Stimulated activated CD8-positive, alpha-beta memory T cell treated with anti-CD3 and anti-CD28 coated beads, Interleukin-15, amount 100 ng/mL, for 1 hour (primary cell): ENCODE measurements around the gene DDX55.

Source experiments
- DNase-seq: peaks from one replicate; pipeline ENCODE4 v3.0.0-alpha.2; 2020; ENCODE audit warnings: low read depth

DDX55 gene

DNA sequence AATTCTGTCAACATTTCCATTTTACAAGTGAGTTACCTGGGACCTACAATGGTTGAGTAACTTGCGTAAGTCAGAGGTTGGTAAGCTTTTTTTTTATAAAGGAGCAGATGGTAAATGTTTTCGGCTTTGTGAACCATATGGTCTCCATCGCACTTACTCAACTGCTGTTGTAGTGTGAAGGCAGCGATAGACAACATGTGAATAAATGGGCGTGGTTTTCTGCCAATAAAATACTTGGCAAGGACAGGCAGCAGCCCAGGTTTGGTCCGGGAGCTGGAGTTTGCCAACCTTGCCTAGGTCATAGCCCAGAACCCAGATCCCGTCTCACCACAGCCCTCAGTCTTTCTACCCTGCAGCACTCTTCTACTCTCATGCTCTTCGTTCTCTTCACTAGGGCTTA, 6.3 kb downstream of the DDX55 start:
- DNase-seq = no peak

DNA sequence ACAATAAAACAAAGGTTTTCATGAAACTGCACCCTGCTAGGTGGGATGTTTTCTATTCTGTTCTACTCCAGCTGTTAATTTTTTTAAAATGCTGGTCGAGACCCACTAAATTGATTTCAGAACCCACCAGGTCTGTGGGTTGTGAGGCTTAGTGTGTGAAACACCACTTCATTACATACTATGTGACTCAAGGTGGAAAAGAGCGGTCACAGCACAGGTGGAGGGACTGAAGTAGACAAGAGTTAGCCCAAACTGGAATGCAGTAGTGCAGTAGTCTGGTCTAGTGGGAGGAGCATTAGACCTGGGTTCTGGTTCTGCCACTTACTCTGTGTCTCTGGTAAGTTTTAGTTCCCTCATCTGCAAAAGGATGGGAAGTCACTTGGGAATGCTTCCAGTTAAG, 12.2 kb downstream of the DDX55 start:
- no peak for DNase-seq

DNA sequence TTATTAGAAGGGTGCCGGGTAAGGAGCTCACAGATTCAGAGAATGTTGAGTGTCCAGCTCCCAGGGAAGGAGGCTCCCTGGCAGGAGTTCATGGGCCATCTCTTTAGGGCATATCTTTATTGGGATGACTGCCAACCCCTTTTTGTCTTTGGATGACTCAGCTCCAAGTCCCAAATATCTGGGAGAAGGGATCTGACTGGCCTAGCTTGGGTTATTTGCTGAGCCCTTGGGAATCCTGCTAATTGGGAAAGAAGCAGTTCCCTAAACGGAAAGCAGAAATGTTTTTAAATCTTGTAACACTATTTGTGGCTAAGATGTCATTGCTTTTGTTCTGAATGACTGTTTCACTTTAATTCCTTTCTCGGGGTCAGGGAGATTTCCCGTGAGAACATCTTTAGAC, 12.6 kb downstream of the DDX55 start:
- DNase-seq = no peak

DNA sequence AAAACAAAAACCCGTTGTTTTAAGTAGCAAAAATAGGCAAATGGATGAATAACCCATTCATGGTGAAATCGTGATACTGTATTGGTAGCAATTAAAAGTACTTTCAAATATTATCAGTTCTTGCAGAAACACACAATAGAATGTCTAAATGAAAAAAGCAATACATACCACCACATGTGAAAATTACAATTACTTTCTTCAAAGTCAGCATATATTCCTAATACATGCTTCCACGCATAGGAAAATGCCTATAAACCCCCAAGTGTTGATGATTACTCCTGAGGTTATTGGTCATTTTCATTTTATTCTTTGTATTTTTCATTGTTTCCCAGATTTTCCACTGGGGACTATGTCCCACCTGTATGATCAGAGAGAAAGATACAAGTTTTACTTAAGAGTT, 15.2 kb downstream of the DDX55 start:
- DNase-seq = no peak

DNA sequence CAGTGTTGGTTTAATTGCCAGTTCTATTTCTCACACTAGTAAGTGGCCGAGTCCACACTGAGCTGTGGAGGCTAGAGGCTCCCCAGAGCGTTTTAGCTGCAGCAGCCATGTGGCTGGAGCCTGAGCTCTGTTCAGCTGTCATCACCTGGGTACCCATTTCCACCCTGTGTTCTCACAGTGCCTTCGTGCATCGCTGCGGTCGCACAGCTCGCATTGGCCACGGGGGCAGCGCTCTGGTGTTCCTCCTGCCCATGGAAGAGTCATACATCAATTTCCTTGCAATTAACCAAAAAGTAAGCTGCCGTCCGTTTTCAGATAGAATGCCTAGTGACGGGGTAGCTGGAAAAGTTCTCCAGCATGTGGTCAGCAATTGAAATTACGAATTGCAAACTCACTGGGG, 15.7 kb downstream of the DDX55 start:
- no peak for DNase-seq

DNA sequence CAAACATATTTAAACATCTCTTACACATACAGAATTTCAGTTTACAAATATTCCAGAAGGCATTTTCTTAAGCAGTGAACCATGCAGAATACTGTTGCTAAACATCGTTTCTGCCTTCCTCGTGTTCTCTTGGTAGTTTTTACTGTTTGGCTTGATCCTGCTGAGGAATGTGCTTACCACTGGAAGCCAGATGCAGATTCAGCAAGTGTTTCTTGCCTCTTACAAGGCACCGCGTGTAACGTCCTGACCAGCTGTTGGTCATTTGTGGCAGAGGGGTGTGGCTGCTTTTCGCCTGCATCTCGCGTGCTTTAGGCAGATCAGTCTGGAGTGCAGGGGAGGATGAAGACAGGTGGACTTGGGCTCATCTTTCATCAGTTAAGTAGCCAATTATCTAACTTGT, 19.2 kb downstream of the DDX55 start:
- no peak for DNase-seq

DNA sequence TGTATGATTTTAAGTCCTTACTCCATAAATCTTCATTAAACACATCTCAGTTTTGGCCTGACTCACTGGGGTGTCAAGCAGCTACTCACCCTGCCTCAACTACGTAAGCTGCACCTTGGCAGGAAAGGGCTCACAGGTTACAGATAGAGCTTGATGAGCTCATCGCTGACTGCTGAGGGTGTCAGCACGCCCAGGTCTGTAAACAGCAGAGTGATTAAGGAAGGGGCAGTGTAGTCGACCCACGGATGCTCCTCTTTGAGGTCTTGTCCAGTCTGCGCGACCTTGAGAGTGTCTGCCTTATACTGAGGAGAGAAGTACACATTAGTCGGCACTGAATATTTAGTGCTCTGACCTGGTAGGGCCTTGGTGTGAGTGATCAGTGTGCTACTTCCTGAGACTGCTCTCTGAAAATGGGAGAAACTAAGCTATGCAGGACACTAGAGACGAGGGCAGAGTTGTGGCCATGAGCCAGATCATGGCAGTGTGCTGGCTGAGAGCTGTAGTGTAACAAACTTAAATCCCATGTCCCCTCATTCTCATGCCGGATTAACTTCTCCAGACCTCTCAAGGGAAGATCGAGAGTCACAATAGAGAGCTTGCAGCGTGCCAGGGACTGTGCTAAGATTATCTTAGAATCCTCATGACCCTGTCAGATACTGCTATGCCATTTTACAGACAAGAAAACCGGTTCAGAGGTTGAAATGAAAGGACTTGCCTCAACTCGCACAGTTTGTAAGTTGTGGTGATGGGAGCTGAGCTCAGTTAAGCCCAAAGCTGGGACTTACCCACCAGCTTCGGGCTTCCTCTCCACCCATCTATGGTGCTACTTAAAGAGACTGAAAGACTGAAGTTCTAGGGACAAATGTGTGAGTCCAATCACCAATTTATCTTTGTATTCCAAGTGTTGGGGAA, 20.0 kb downstream of the DDX55 start:
- DNase-seq = no peak

DNA sequence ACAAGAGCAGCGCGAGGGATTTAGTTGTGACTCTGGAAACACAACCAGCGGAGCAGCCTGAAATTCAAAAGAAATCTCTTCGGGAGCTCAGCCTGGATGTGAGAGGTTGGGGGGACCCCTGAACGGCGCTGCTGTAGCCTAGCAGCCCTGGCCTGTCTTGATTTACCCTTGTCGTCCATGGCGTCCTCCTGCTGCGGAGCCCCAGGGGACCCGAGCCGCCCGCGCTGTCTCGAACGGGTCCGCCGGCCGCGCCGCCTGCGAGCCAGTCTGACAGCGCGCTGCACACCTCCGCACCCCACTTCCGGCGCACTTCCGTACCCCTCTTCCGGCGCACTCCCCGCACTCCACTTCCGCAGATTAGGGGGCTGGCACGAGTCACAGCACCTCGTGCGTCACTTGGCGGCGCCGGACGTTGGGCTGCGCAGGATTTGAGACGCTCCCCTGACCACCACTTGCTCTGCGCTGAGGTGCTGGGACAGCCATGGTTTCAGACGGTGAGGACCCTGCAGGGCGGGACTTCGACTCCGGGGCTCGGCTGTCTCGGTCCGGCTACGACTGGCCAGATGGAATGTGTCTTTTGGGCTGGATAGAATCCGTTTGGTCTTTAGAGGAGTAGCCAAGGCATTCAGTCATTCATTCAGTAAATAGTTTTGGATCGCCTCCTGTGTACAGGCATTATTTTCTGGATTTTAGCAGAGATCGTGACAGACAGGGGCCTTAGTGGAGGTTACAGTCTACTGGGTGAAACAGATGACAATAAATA, 31.7 kb downstream of the DDX55 start, which contains the start of the genes EIF2B1 and GTF2H3:
TSS of gene EIF2B1 (minus strand) at position 308 of the 763 bp plus-strand sequence. CDS start at position 179, 129 bp downstream.
TSS of gene GTF2H3 (plus strand) at position 451 of the 763 bp plus-strand sequence. CDS start at position 482, 31 bp downstream.
- peak; percentile 95 for DNase-seq

DNA sequence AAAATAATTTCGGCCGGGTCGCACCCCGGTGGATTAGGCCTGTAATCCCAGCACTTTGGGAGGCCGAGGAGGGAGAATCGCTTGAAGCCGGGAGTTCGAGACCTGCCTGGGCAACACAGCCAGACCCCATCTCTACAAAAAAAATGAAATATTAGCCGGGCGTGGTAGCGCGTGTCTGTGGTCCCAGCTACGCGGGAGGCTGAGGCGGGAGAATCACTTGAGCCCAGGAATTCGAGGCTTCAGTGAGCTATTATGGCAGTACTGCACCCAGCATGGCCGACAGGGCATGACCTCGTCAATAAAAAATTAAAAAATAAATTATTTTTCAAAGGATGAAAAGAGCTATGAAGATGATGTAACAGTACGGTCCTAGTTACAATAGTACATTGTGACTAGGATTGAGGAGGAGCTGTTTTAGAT, 32.3 kb downstream of the DDX55 start:
- DNase-seq = no peak

DNA sequence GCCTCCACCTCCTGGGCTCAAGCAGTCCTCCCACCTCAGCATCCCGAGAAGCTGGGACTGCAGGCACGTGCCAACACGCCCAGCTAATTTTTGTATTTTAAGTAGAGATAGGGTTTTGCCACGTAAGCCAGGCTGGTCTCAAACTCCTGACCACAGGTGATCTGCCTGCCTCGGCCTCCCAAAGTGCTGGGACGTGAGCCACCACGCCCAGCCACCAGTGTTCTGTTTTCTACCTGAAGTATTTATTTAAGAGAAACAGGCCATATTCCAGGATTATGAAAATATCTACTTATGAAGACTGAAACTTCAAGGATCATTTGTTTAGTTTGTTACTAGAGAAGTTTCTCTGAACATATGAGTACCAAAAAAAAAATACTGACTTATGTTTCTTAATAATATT, 42.0 kb downstream of the DDX55 start:
- DNase-seq = no peak

DNA sequence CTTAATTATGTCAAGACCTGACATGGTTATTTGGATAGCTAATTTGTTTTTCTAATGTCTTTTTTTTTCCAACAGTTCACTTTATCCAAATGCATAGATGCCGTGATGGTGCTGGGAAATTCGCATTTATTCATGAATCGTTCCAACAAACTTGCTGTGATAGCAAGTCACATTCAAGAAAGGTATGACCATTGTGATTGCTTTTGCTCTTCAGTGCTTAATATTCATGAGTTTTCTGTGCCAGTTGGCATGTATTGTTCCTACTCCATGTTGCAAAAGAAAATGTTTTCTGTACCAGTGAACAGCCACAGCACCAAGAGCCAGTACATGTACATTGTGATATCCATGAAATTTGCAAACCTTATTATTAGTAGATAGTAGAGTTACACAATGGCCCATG, 43.5 kb downstream of the DDX55 start:
- no peak for DNase-seq

DNA sequence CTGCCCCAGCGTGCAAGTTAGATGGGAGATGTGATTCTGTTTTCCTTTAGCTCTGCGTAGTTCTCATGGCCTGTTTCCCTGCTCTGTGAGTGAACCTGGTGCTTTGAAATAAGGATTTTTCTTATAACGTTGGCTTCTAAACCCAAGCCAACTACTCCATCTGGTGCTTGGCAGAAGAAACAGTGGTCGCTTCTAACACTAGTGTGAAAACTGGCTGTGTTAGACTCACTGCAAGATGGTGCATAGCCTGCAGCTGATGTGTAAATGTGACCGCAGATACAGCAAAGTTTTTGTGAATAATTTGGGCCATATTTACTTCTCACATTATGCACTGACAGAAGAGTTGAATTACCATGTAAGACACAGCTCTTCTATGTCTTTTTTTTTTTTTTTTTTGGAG, 44.0 kb downstream of the DDX55 start:
- no peak for DNase-seq

DNA sequence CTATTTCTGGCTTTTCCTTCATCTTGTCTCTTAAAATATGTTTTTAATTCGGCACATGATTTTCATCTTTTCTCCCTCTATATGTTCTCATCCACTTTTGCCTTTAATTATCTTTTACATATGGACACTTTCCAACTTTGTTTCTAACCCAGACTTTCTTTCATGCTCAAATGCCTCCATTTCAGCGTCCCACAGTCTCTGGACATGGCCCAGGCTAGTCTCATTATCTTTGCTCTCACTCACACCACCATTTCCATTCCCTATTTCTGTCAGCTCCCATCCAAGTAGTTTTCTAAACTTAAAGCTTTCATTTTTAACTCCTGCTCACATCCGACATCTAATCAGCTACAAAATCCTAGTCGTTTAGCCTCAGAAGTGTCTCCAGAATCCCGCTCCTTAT, 46.5 kb downstream of the DDX55 start:
- no peak for DNase-seq

DNA sequence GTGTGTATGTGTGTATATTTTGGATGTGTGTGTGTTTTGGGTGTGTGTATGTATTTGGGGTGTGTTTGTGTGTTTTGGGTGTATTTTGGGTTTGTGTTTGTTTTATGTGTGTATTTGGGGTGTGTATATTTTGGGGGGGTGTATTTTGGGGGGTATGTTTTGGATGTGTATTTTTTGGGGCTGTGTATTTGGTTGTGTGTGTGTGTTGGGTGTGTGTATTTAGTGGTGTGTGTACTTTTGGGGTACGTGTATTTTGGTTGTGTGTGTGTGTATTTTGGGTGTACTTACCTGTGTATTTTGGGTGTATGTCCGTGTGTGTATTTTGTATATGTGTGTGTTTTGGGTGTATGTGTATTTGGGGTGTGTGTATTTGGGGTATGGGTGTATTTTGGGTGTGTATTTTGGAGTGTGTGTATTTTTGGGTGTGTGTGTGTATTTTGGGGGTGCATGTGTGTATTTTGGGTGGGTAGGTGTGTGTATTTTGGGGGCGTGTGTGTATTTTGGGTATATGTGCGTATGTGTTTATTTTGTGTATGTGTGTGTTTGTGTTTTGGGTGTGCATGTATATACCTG, 52.3 kb downstream of the DDX55 start:
- DNase-seq = no peak

DNA sequence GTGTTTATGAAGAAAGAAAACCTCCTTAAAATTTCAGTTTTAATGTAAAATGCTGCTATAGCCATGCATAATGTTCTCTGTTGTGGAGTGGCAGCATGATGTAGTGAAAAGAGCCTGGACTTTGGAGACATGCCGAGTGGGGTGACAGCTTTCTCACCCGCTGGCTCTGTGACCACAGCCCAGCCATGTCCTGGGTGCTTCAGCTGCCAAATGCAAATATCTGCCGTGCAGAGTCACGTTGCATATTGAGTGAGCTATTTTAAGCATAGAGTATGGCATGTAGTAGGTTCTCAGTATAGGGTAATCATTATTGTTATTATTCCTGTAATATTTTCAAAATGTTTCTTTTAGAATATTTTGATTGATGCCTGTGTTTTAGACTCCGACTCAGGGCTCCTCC, 53.5 kb downstream of the DDX55 start:
- DNase-seq = no peak

DNA sequence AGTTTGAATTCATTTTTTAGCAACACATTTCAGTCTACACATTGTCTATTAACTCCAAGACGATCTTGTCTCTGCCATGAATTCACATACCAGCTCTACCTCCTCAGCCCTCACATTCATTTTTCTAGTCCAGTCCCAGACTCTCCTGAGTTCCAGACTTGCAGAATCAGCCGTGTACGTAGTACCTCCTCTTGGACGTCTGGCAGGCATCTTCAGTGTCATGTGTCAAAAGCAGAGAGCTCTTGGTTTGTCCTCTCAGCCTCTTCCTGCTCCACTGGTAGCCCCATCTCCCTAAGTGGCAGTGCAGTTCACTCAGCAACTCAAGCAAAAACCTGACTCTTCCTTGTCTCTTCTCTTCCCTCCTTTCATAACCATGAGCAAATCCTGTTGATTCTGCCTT, 54.5 kb downstream of the DDX55 start:
- no peak for DNase-seq

DNA sequence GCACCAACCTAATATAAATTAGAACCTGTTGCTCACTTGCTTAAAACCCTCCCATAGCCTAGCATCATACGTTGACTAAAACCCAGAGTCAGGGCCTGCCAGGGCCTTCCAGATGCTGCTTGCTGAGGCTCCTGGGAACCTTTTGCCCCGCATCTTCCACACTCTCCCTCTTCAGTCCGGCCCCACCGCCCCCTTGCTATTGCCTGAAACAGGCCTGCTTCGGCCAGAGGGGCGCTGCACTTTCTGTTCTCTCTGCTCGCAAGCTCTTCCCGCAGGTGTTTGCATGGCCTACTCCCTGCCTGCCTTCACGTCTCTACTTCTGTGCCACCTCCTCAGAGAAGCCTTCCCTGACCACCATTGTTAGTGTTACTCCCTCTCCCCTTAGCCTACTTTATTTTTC, 55.3 kb downstream of the DDX55 start:
- DNase-seq = no peak

DNA sequence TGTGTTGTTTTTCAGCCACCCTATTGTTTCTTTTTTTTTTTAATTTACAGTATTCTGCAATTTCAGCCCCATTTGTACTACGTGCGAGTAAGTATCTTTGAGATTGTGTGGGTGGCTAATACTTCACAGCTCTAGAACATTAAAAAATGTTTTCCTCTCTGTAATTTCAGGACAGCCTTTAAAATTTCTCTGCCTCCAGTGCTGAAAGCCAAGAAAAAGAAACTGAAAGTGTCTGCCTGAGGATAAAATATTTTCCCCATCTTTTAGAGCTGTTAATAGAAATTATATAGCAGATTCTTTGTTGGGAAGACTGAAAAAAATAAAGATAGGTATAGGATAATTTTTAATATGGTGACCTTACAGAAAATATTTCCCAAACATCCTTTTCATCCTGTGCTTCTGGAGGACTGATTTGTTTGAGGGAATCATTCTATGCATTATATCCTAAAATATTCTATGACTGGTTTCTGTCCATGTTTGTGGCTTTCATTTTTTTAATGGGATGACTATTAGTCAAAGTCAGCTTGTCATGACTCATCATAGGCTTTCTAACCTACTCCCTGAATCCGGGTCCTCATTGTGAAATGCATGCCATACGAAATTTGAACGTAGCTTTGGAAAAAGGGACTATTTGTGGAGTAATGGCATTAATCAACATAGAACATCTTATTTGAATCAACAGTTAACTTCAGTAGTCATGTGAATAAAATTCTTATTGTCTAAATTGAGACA, 58.3 kb downstream of the DDX55 start:
- DNase-seq = no peak

DNA sequence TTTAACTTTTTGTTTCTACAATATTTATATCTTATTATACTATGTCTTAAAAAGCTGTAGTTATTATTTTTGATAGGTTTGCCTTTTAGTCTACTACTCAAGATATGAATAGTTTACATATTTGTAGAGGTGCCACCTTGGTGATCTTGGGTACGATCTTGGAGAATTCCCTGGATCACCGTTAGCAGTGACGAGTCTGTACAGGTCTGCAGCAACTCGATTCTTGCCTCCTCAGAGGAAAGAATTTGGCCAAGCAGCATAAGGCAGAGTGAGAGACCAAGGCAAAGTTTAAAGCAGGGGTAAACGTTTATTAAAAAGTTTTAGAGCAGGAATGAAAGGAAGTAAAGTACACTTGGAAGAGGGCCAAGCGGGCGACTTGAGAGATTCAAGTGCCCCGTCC, 65.9 kb downstream of the DDX55 start:
- DNase-seq = no peak
